ENCODE measurements around the gene PUM1.

Gene PUM1

GRCh38 chr1:30896905-30897304 is 168.6 kb downstream of the PUM1 start:
- no peak for TF ChIP-seq CTCF (IDR thresholded peaks at IDR 0.05; ENCODE audit: extremely low read depth, missing control alignments)
- DNase-seq (ENCODE audit: low spot score) = no peak

GRCh38 chr1:30895944-30896660 is 169.4 kb downstream of the PUM1 start:
- TF ChIP-seq CTCF (IDR thresholded peaks at IDR 0.05; ENCODE audit: extremely low read depth, missing control alignments) = no peak

GRCh38 chr1:30895382-30895943 is 170.1 kb downstream of the PUM1 start:
- TF ChIP-seq CTCF (IDR thresholded peaks at IDR 0.05; ENCODE audit: extremely low read depth, missing control alignments) = no peak
- DNase-seq (ENCODE audit: low spot score) = no peak

More at GRCh38 chr1:30895944-30896660, 169.4 kb downstream of the PUM1 start:
- no peak for DNase-seq (ENCODE audit: low spot score)

- TF ChIP-seq CTCF (IDR thresholded peaks at IDR 0.05; ENCODE audit: extremely low read depth, missing control alignments) = no peak
- no peak for DNase-seq (ENCODE audit: low spot score)
Observed at GRCh38 chr1:30894508-30894973, 171.0 kb downstream of the PUM1 start.

- no peak for DNase-seq (ENCODE audit: low spot score)
- no peak for TF ChIP-seq CTCF (IDR thresholded peaks at IDR 0.05; ENCODE audit: extremely low read depth, missing control alignments)
Observed at GRCh38 chr1:30893776-30894507, 171.6 kb downstream of the PUM1 start.

GRCh38 chr1:30892671-30893073 is 172.8 kb downstream of the PUM1 start:
- no peak for TF ChIP-seq CTCF (IDR thresholded peaks at IDR 0.05; ENCODE audit: extremely low read depth, missing control alignments)

GRCh38 chr1:30891227-30891552 is 174.3 kb downstream of the PUM1 start:
- no peak for DNase-seq (ENCODE audit: low spot score)
- TF ChIP-seq CTCF (IDR thresholded peaks at IDR 0.05; ENCODE audit: extremely low read depth, missing control alignments) = no peak

More at GRCh38 chr1:30892671-30893073, 172.8 kb downstream of the PUM1 start:
- no peak for DNase-seq (ENCODE audit: low spot score)
